Breast epithelium (tissue), 4 donors: ENCODE results near the gene C2orf76. TPM values are rescaled to one million over a fixed set of nuclear protein-coding genes. Genes with fewer than 3 reads are reported as not detected.

Experiments
- DNase-seq, 2 donors: peaks; one replicate each; pipeline ENCODE4 v3.0.0-alpha.2; 2019; ENCODE audit warnings: low spot score in 2 of 2
- H3K27ac ChIP-seq, 2 donors: fragments of 200-600 bp; sonication (generic) in 1 of 2; one replicate each; pipeline ENCODE4 v1.5.1; 2016 to 2019; ENCODE audit warnings: mild to moderate bottlenecking in 1 of 2
- H3K27me3 ChIP-seq, 2 donors: fragments of 200-600 bp; sonication (generic) in 1 of 2; one replicate each; pipeline versions ENCODE4 v1.5.1 to v1.6.0; 2017 to 2019; ENCODE audit warnings: control low read depth in 1 of 2, mild to moderate bottlenecking in 1 of 2
- H3K36me3 ChIP-seq: fragments of 200-600 bp; one replicate; pipeline ENCODE4 v1.5.1; 2019
- H3K4me1 ChIP-seq, 2 donors: fragments of 200-600 bp; sonication (generic); one replicate each; pipeline ENCODE4 v1.5.1; 2016 to 2019; ENCODE audit warnings: control low read depth in 1 of 2
- H3K4me3 ChIP-seq, 3 donors: fragments of 200-600 bp; sonication (generic); 1 replicate in 2 of 3; 2 replicates in 1 of 3; pipeline ENCODE4 v1.5.1; 2016 to 2019; ENCODE audit warnings: mild to moderate bottlenecking in 3 of 3, moderate library complexity in 2 of 3
- H3K9me3 ChIP-seq, 2 donors: fragments of 200-600 bp; sonication (generic) in 1 of 2; one replicate each; pipeline ENCODE4 v1.5.1; 2016 to 2019; ENCODE audit warnings: control low read depth in 1 of 2
- CTCF ChIP-seq, 3 donors: fragments of 450-650 bp; IDR thresholded peaks; one replicate each; pipeline ENCODE4 v1.5.1; 2016 to 2017; ENCODE audit warnings: antibody characterized with exemption in 3 of 3, mild to moderate bottlenecking in 3 of 3, moderate library complexity in 3 of 3
- POLR2A ChIP-seq: fragments of 450-650 bp; IDR thresholded peaks from one replicate; pipeline ENCODE4 v1.6.1; 2016; ENCODE audit warnings: antibody characterized with exemption, mild to moderate bottlenecking, moderate library complexity
- POLR2AphosphoS5 ChIP-seq, 3 donors: sonication (generic); formaldehyde crosslinking; IDR thresholded peaks; one replicate each; pipeline ENCODE4 v1.6.1; 2017; ENCODE audit warnings: antibody characterized with exemption in 3 of 3
- intact Hi-C: fragments of 100-400 bp; cut with DNase I; formaldehyde crosslinking; loops from one replicate; pipeline ENCODE4 v1.15.1; 2023; ENCODE audit warnings: low total_unique reads
- total RNA-seq, 3 donors: library from RNA; depleted of rRNA; stranded (reverse); fragments of >200 nt; gene quantifications; one replicate each; pipeline ENCODE4 v1.1.0, GENCODE V29; 2016

Gene C2orf76
- total RNA-seq, 3 donors from 2014 or later: 12.5 to 17.0 (median 13.0) TPM

DNA sequence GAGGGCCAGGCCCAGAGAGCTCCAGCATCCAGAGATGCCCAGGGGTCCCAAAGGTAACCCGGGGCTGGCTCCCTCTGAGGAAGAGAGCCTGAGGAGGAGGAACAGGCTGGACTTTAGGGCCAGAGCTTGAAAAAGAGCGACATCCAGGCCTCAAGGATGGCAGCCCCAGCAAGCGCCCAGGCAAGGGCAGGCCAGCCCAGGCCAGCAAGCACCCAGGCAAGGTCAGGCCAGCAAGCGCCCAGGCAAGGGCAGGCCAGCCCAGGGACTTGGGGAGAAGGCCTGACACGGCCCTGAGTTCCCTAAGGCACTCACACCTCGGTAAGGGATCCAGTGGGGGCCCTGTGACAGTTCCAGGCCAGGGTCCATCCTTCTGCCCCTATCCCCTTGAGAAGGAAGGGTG is 30.6 kb upstream of the C2orf76 start:
- Histone ChIP-seq H3K27me3 (no peaks in the 10 kb centered on the region), H3K4me1 (no peaks in the 10 kb centered on the region), H3K9me3 (no peaks in the 10 kb centered on the region), H3K4me3 (no peak overlapping the region), H3K36me3 (no peaks in the 10 kb centered on the region), H3K27ac (no peak overlapping the region)
- intact Hi-C loops: no loop called here
- DNase-seq: no peak
- TF ChIP-seq CTCF (IDR thresholded peaks at IDR 0.05) (no peak), POLR2A (no peak), POLR2AphosphoS5 (IDR thresholded peaks at IDR 0.05) (no peak)

DNA sequence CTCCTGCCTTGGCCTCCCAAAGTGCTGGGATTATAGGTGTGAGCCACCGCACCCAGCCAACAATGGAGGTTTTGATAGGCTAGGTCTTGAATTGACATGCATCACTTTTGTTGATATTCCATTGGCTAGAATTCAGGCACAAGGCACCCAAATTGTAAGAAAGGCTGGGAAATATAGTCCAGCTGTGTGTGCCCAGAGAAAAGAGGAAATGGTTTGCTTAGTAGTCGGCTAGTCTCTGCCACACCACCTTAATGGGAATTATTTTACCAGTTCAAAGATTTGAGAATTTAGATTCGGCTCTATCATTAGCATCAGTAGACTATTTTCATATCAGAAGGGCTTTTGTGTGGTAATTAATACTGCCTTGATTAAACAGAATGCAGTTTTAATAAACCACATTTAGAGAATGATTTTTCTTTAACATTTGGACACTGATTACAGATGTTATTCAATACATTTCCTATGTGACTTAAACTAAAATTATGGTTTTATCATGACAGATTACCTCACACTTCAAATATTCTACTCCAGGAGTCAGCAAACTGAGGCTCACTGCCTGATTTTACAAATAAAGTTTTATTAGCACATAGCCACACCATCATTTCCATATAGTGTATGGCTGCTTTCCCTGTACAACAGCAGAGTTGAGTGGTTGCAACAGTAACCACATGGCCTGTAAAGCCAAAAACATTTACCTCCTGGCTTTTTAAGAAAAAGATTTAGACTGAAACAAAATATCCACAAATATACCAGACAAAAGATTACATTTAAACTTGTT is 27.5 kb upstream of the C2orf76 start:
- Histone ChIP-seq H3K4me3 (no peak overlapping the region), H3K9me3 (no peaks in the 10 kb centered on the region), H3K36me3 (no peaks in the 10 kb centered on the region), H3K27ac (no peak overlapping the region), H3K4me1 (peaks cover 3 to 7% of the 10 kb centered on the region in 2 donors), H3K27me3 (no peaks in the 10 kb centered on the region)
- no peak for TF ChIP-seq POLR2A
- TF ChIP-seq POLR2AphosphoS5 (IDR thresholded peaks at IDR 0.05): no peak
- TF ChIP-seq CTCF (IDR thresholded peaks at IDR 0.05): no peak
- intact Hi-C loops: no loop called here
- DNase-seq: no peak

DNA sequence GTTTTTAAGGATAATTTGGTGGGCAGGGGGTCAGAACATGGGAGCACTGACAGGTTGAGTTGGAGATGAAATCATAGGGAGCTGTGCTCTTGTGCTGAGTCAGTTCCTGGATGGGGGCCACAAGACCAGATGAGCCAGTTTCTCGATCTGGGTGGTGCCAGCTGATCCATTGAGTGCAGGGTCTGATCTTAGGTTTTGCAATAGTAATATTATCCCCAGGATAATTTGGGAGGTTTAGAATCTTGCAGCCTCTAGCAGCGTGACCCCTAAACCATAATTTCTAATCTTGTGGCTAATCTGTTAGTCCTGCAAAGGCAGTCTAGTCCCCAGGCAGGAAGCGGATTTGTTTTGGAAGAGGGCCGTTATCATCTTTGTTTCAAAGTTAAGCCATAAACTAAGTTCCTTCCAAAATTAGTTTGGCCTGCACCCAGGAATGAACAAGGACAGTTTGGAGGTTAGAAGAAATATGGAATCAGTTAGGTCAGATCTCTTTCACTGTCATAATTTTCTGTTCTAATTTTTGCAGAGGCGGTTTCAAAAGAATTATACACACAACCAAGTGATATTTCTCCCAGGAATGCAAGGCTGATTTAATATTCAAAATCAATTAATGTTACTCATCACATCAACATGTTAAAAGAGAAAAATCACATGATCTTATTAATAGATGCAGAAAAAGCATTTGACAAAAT is 23.1 kb upstream of the C2orf76 start:
- TF ChIP-seq POLR2AphosphoS5 (IDR thresholded peaks at IDR 0.05): no peak
- no peak for TF ChIP-seq POLR2A
- TF ChIP-seq CTCF (IDR thresholded peaks at IDR 0.05): no peak
- peak in 1 of 2 donors; percentile 50 for DNase-seq
- Histone ChIP-seq H3K4me1 (peaks cover 3 to 17% of the 10 kb centered on the region in 2 donors), H3K4me3 (no peak overlapping the region), H3K27me3 (no peaks in the 10 kb centered on the region), H3K36me3 (no peaks in the 10 kb centered on the region), H3K9me3 (no peaks in the 10 kb centered on the region), H3K27ac (peak overlapping the region; percentile 50 to 86)
- intact Hi-C loops: loop anchor here (2.0 kb wide), 1 partner anchor 29 kb away; no protein-coding TSS in a partner anchor

DNA sequence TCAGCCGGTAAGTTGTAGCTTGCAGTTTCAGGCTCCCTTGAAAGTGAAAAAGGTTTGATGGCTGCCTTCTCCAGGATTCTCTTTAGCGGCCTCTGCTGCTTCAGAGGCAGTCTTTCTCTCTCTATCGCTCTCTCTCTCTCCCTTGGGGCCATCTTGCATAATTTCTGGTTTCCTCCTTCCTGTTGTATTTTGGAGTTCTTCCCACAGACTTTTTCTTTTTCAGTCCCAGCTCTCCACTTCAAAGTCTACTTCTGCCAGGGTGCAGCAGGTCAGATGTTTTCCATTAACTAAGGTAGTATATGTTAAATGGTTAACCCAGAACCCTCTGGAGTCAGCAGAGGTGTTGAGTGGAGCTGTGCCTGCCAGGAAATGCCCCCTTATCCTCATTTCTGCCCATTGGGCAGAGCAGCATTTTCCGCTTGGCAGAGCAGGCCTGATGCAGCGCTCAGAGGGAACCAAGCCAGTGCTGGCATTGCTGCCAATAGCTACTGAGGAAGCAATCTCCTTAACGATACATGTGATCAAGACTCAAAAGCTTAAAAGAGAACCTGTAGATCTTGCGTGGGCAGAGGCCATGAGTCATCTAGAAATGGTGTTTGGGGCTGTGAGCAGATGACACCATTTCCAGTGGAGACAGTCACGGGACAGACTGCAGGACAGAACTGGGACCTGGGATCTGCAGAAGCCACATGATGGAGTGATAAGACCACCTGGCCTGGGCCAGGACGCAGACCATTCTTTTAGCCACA is 20.9 kb upstream of the C2orf76 start:
- peak overlapping the region; percentile 78 to 86 for H3K27ac ChIP-seq
- DNase-seq: peak; percentile 66 to 86
- intact Hi-C loops: loop anchor here (2.0 kb wide), 1 partner anchor 27 kb away; no protein-coding TSS in a partner anchor

More for the DNA sequence above, 20.9 kb upstream of the C2orf76 start:
- Histone ChIP-seq H3K27me3 (no peaks in the 10 kb centered on the region), H3K36me3 (no peaks in the 10 kb centered on the region), H3K4me1 (peaks cover 3 to 22% of the 10 kb centered on the region in 2 donors), H3K4me3 (no peak overlapping the region), H3K9me3 (no peaks in the 10 kb centered on the region)
- TF ChIP-seq POLR2AphosphoS5 (IDR thresholded peaks at IDR 0.05): peak; percentile 36 to 75 (median 59)
- TF ChIP-seq POLR2A: no peak
- TF ChIP-seq CTCF (IDR thresholded peaks at IDR 0.05): peak in 1 of 3 donors; percentile 7
